ENCODE data around the gene NIN. TPM values are rescaled to one million over a fixed set of nuclear protein-coding genes. Genes with fewer than 3 reads are reported as not detected.

The NIN gene
- total RNA-seq, 1 donor from 2014 or later: 46.9 TPM

GRCh38 chr14:50853891-50854290, 22.9 kb upstream of the NIN start:
- Mint-ChIP-seq H3K27me3 (ENCODE audit: low read depth) (no peaks in the 10 kb centered on the region), H3K27ac (ENCODE audit: unreplicated experiment) (no peak overlapping the region), H3K4me1 (ENCODE audit: low read depth) (peaks cover 1% of the 10 kb centered on the region), H3K9me3 (ENCODE audit: low read depth) (no peaks in the 10 kb centered on the region), H3K4me3 (ENCODE audit: unreplicated experiment) (no peak overlapping the region), H3K36me3 (ENCODE audit: low read depth) (no peaks in the 10 kb centered on the region)
- no peak for DNase-seq (ENCODE audit: low spot score)
- no peak for TF ChIP-seq CTCF (IDR thresholded peaks at IDR 0.05)

GRCh38 chr14:50846226-50846880, 15.4 kb upstream of the NIN start:
- no peak overlapping the region for H3K4me3 Mint-ChIP-seq (ENCODE audit: unreplicated experiment)
- H3K9me3 Mint-ChIP-seq (ENCODE audit: low read depth): no peaks in the 10 kb centered on the region
- peaks cover 31% of the 10 kb centered on the region for H3K4me1 Mint-ChIP-seq (ENCODE audit: low read depth)
- no peak for TF ChIP-seq CTCF (IDR thresholded peaks at IDR 0.05)
- H3K27me3 Mint-ChIP-seq (ENCODE audit: low read depth): no peaks in the 10 kb centered on the region
- DNase-seq (ENCODE audit: low spot score): no peak
- H3K36me3 Mint-ChIP-seq (ENCODE audit: low read depth): no peaks in the 10 kb centered on the region
- peak overlapping the region; percentile 94 for H3K27ac Mint-ChIP-seq (ENCODE audit: unreplicated experiment)

GRCh38 chr14:50845166-50845565, 14.2 kb upstream of the NIN start:
- H3K36me3 Mint-ChIP-seq (ENCODE audit: low read depth): peaks cover 1% of the 10 kb centered on the region
- no peak overlapping the region for H3K4me3 Mint-ChIP-seq (ENCODE audit: unreplicated experiment)
- no peak overlapping the region for H3K27ac Mint-ChIP-seq (ENCODE audit: unreplicated experiment)
- H3K4me1 Mint-ChIP-seq (ENCODE audit: low read depth): peaks cover 31% of the 10 kb centered on the region
- no peaks in the 10 kb centered on the region for H3K9me3 Mint-ChIP-seq (ENCODE audit: low read depth)
- DNase-seq (ENCODE audit: low spot score): no peak
- no peaks in the 10 kb centered on the region for H3K27me3 Mint-ChIP-seq (ENCODE audit: low read depth)
- no peak for TF ChIP-seq CTCF (IDR thresholded peaks at IDR 0.05)

GRCh38 chr14:50844391-50844790, 13.4 kb upstream of the NIN start:
- H3K4me3 Mint-ChIP-seq (ENCODE audit: unreplicated experiment): no peak overlapping the region
- H3K9me3 Mint-ChIP-seq (ENCODE audit: low read depth): no peaks in the 10 kb centered on the region
- DNase-seq (ENCODE audit: low spot score): no peak
- H3K27me3 Mint-ChIP-seq (ENCODE audit: low read depth): no peaks in the 10 kb centered on the region
- peaks cover 31% of the 10 kb centered on the region for H3K4me1 Mint-ChIP-seq (ENCODE audit: low read depth)
- H3K27ac Mint-ChIP-seq (ENCODE audit: unreplicated experiment): no peak overlapping the region
- TF ChIP-seq CTCF (IDR thresholded peaks at IDR 0.05): no peak
- peaks cover 1% of the 10 kb centered on the region for H3K36me3 Mint-ChIP-seq (ENCODE audit: low read depth)

GRCh38 chr14:50839691-50840090, 8.7 kb upstream of the NIN start:
- no peak for DNase-seq (ENCODE audit: low spot score)
- no peak for TF ChIP-seq CTCF (IDR thresholded peaks at IDR 0.05)
- H3K27ac Mint-ChIP-seq (ENCODE audit: unreplicated experiment): no peak overlapping the region
- H3K36me3 Mint-ChIP-seq (ENCODE audit: low read depth): peaks cover 1% of the 10 kb centered on the region
- no peak overlapping the region for H3K4me3 Mint-ChIP-seq (ENCODE audit: unreplicated experiment)
- no peaks in the 10 kb centered on the region for H3K9me3 Mint-ChIP-seq (ENCODE audit: low read depth)
- no peaks in the 10 kb centered on the region for H3K4me1 Mint-ChIP-seq (ENCODE audit: low read depth)
- peaks cover 2% of the 10 kb centered on the region for H3K27me3 Mint-ChIP-seq (ENCODE audit: low read depth)
